NCI-H2029 (cell line): ENCODE data around the gene HDDC2.
"Not testable (repeated sequence)": the region's sequence is repeated elsewhere in the genome, so short reads cannot be mapped to it uniquely, and the experiment has no call there.

Experiments used
- DNase-seq: peaks from one replicate; lab custom pipeline; 2025; lab: John Stamatoyannopoulos, UW

HDDC2 gene

DNA sequence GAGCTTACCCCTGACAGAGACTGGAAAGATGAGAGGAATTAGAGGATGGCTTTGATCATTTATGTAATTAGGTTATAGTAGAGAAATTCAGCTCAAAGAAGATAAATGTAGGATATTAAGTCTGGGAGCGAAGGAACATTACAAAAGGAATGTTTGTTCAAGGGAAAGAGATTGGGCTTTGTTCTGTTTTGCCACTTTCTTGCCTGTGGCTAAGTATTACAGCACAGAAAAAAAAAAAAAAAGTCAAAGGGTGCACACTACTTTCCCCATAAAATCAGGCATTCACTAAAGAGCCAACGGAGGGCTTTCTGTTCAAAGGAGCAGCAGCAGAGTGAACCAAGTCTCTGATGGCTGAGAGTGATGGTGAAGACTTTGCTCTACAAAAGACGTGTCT is 5.0 kb upstream of the HDDC2 start:
- DNase-seq: no peak

DNA sequence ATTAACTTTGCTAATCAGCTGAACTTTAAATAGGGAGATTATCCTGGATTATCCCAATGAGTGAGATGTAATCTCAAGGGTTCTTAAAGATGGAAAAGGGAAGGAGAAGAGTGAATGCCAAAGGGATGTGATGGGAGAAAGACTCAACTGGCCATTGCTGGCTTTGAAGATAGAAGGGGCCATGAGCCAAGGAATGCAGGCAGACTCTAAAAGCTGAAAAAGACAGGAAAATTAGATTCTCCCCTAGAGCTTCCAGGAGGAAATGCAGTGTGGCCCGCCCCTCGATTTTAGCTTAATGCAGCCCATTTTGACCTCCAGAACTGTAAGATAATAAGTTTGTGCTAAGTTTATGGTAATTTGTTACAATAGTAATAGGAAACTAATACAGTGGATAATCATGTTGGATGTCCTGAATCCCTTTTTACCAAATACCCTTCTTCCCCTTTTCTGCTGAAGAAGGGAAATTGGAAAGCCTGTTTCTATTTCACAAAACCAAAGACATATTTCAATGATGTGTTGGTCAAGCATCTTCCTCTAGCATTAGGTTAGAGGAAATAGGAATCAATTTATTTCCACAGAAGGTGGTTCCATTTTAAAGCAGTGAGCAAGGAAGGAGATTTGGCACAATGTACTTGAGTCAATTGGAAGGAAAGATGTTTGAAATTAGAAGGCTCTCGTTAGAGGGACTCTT is 3.3 kb upstream of the HDDC2 start:
- no peak for DNase-seq

DNA sequence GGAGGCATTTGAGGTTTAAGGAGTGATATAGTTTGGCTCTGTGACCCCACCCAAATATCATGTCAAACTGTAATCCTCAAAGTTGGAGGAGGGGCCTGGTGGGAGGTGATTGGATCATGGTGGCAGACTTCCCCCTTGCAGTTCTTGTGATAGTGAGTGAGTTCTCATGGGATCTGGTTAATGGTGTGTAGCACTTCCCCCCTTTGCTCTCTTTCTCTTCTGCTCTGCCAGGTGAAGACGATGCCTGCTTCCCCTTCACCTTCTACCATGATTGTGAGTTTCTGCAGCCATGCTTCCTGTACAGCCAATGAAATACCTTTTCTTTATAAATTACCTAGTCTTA is 1.7 kb upstream of the HDDC2 start:
- DNase-seq: no peak

DNA sequence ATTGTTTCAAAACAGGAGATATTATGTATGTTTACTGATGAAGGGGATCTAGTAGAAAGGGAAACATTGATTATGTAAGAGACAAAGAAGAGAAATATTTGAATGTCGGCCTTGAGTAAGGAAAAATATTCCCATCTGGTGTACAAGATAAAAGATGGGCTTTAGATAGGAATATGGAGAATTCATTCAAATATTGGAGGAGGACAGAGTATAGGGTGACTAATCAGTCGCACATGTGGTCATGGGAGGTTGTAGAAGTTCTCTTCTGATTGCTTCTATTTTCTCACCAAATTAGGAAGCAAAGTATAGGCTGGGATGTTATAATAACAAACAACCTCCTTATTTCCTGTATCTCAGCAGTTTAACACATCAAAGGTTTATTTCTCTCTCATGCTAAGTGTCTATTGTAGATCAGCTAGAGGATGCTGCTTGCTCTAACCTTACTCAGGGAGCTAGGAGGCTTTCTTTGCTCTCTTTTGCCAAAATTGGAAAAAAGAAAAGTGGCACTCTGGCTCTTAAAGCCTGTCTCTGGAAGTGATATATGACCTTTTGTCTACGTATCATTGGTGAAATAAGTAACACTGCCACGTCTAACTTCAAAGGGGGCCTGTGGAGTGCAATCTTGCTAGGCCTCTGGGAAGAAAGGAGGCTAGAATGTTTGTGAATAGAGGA is 1.2 kb upstream of the HDDC2 start:
- no peak for DNase-seq

DNA sequence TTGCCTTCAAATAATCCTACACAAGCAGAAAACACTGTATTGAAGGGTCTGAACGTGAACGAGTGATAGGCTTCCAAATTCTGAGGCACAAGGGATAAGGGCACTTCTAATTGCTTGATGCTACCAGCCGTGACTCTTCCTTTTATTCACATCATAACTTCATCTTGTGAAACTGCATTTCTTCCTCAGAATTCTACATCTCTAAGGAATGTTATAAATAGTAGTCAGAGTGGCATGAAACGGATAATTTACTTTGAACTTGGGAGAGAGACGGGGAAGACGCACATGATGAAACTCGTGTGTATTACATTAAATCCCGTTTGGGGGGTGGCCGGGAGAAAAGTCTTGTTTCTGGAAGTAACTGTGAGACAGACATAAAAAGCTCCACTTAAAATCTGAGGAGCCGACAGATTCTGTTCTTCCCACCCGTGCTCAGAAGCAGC is 754 bp downstream of the HDDC2 start:
- no peak for DNase-seq

DNA sequence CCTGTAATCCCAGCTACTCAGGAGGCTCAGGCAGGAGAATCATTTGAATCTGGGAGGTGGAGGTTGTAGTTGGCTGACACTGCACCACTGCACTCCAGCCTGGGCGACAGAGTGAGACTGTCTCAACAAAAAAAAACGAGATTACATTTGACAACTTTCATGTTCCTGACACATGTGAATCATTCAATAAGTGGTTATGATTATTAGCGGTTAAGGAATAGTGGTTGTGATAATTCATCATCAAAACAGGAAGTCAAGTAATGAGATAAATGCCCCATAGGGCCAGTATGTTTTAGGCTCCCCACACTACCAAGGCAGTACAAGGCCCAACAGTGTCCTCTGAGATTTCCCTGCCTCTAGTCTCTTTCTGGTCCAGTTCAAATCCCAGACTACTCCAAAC is 2.5 kb downstream of the HDDC2 start:
- no peak for DNase-seq

DNA sequence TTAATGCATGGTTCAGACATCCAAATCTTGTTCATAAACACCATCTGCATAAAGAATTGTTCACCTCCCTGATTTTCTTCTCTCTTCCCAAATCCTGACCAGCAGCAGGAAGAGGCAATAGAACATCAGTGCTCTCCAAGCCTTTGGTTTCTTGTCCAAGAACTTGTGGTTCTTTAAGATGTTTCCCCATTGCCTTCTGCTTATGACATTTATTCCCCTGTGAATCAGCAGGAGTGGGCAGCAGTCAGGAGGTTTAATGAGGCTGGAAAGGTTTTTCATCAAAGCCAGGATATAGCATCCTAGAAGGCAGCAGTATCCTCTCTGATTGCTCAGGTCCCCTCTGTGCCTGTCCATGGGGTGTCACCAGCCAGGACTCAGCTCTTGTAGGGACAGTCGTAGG is 5.3 kb downstream of the HDDC2 start:
- DNase-seq: no peak

DNA sequence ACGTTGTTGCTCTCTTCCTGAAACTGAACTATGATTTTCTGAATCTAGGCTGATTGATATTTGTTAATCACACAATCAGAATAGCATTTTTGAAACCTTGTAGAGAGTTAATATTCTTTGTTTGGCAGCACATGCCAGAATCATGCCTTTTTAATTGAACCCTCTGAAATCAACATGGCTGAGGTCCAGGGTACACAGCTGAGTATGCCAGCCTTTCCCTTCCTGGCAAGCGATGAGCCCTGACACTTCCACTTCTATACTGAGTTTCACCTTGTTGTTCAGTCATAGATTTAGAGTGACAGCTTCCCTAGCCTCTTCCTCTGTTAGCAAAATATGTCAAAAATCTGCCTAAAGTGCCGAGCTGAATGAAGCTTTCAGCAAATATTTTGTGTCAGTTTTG is 6.8 kb downstream of the HDDC2 start:
- DNase-seq: peak; percentile 74

DNA sequence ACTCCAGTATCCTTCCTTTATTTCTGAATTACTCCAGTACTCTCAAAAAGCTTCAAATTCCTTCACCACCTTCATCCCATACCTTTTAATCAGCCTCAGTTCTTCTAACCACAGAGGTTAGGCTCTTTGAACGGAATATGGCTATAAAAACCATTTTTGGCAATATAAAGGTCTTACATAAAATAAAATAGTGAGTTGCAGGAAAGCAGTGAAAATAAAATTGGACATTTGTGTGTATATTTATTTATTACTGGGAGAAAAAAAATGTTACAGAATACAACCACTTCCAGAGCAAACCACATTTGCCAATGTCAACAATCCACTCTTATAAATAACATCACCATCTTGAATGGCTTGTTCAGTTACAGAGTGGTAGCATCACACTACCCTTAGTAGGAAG is 7.7 kb downstream of the HDDC2 start:
- peak; percentile 34 for DNase-seq

DNA sequence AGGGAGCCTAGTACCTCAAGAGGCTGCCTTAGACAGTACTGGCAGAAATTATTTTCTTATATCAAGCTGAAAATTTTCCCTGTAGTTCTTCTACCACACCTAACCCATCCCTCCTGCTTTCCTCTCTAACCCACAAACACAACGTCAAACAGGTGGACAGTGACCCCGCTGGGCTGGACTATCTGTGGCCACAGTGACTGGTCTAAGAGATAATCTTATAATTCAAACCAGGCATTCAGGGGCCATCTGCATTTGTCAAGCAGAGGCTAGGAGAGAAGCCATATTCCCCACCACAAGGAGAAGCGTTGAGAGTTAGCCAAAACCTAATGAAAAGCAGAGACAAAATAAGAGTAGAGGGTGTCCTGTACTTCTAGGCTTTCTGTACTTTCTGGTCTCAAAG is 8.2 kb downstream of the HDDC2 start:
- DNase-seq: no peak

DNA sequence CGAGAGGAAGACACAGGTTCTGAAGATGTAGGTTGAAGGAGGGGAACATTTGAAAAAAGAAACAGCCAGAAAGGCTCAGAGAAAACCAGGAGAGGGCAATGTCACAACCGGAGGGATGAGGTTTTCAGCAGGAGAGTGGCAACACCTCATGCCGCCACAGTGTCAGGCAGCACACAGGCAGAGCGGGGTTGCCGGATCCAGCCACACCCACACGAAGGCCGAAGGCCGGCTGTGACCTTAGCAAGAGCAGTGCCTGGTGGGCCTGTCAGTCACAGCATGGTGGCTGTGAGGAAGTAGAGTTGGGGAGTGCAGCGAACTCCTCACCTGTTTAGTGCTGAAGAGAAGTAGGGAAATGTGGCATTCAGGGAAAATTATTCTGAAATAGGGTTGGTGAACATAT is 14.0 kb downstream of the HDDC2 start:
- no peak for DNase-seq

DNA sequence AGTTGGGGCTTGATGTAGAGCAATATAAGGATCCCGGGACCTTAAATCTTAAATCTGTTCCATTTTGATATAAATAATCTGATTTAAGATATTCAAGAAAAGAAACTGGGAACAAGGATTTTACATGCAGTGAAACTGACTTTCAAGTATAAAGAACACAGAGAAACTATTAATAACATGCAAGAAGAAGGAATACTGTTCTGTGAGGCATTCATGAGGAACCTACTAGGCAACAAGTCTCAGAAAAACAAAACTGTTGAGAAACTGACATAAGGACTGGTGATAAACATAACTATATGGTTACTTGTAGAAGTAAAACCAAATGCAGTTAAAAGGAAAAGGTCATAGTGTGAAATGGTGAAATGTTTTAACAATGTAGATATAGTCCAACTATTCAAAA is 15.8 kb downstream of the HDDC2 start:
- DNase-seq: no peak

DNA sequence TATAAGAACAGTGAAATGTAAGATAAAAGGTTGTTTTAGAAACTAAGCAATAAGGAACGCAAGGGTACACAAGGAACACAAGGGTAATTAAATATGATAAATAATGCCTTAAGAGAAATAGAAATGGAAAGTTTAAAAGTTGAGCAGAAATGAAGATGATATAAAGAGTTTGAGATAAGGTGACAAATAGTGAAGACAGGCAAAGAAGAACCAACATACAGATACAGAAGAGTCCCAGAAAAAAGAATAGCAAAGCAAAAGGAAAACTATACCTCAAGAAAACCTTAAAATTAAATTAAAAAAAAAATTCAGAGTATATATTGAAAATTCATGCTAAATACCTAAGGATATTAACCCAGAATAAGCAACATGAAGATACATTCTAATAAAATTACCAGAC is 16.4 kb downstream of the HDDC2 start:
- no peak for DNase-seq

DNA sequence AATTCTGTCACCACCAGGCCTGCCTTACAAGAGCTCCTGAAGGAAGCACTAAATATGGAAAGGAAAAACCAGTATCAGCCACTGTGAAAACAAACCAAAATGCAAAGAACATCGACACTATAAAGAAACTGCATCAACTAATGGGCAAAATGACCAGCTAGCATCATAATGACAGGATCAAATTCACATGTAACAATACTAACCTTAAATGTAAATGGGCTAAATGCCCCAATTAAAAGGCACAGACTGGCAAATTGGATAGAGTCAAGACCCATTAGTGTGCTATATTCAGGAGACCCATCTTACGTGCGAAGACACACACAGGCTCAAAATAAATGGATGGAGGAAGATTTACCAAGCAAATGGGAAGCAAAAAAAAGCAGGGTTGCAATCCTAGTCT is 19.3 kb downstream of the HDDC2 start:
- DNase-seq: not testable (repeated sequence)

DNA sequence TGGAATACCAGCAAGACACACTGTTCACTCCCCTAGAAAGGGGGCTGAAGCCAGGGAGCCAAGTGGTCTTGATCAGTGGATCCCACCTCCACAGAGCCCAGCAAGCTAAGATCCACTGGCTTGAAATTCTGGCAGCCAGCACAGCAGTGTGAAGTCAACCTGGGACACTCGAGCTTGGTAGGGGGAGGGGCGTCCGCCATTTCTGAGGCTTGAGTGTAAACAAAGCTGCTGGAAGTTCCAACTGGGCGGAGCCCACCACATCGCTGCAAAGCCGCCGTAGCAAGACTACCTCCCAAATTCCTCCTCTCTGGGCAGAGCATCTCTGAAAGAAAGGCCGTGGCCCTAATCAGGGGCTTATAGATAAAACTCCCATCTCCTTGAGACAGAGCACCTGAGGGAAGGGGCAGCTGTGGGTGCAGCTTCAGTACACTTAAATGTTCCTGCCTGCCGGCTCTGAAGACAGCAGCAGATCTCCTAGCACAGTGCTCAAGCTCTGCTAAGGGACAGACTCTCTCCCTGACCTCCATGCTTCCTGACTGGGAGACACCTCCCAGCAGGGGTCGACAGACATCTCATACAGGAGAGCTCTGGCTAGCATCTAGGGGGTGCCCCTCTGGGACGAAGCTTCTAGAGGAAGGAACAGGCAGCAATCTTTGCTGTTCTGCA is 21.3 kb downstream of the HDDC2 start:
- DNase-seq: not testable (repeated sequence)

DNA sequence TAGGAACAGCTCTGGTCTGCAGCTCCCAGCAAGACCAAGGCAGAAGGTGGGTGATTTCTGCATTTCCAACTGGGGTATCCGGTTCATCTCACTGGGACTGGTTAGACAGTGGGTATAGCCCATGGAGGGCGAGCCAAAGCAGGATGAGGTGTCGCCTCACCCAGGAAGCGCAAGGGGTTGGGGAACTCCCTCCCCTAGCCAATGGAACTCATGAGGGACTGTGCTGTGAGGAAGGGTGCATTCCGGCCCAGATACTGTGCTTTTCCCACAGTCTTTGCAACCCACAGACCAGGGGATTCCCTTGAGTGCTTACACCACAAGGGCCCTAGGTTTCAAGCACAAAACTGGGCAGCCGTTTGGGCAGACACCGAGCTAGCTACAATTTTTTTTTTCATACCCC is 21.8 kb downstream of the HDDC2 start:
- no peak for DNase-seq

DNA sequence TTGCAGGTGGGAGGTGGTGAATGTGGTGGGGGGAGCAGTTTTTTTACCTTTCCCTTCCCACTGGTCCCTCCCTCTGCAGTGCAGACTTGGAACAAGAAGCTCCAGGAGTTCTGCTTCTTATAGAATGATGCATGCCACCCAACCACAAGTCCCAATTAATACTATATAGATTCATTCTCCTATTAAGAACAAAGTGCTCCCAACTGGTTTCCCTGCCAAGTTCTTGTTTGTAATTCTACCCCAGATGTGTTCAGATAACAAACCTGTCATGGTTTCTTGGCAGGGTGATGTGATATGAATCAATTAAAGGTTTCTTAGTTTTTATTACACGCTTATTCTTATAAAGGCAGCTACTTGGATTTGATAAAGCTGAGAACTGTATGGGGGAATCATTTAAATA is 23.9 kb downstream of the HDDC2 start:
- no peak for DNase-seq

DNA sequence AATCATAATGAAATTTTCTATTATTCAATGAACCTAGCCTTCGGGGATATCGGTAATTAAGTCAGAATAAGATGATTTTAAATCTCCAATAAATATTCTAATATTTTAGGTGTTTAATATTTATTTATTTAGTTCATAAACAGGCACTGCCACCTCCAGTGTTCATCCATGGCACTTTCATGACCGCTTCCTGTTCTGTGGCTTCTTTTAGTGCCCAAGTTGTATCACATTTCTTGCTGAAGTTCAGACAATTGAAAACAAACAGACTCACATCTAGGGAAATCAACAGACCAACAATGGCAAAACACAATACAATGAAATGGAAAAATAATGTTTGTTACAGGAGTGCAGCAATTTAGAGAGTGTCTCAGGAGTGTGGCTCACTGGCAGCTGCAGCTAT is 26.0 kb downstream of the HDDC2 start:
- no peak for DNase-seq

DNA sequence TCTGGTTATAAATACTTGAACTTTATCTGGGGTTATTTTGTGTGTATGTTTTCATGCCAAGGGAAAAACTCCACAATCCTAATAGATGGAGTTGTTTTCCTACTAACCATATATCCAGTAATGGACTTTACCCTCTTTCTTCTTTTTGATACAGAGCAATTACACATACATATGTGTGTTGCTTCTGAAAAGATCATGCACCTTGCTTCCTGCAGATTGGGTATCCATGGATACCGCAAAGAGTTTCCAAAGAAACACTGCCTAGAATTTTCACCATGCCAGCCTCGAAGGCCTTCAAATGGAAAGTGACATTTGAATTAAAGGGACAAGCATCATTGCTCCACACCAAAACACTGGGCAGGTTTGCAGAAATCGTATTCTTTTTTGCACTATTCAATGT is 26.8 kb downstream of the HDDC2 start:
- no peak for DNase-seq

DNA sequence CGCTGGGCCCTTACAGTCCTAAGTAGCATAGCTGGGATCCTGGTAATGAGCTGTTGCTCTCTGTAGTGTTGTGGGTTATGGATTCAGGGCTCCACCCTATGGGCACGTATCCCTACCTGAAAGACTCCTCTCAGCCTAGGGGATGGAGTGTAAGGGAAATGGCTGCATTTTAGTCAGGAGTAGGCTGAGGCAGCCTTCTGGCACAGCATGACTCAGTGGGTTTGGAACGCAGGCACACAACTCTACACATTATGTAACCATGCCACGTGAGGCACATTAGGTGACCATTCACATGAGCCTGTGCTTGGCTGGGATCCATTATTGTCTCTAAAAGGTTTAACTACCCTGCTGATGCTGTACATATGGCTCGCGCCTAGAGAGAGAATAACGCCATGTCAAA is 27.8 kb downstream of the HDDC2 start:
- peak; percentile 56 for DNase-seq

DNA sequence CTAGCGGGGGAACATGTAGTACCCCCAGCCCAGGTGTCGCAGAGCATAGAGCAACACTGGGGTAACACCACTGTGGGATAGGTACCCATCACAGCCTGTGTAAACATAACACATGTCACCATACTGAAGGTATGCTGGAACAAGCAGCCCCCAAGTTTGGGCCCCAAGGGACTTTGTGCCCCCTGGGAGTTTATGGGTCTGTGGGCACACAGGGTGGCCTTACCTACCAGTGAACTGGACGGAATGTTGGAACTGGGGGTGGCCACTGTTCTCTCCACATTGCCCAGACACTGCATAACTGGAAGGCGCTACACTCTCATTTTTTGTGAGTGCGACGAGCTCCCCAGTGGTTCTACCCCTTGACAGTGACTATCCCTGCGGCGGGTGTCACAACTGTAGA is 28.5 kb downstream of the HDDC2 start:
- DNase-seq: no peak

DNA sequence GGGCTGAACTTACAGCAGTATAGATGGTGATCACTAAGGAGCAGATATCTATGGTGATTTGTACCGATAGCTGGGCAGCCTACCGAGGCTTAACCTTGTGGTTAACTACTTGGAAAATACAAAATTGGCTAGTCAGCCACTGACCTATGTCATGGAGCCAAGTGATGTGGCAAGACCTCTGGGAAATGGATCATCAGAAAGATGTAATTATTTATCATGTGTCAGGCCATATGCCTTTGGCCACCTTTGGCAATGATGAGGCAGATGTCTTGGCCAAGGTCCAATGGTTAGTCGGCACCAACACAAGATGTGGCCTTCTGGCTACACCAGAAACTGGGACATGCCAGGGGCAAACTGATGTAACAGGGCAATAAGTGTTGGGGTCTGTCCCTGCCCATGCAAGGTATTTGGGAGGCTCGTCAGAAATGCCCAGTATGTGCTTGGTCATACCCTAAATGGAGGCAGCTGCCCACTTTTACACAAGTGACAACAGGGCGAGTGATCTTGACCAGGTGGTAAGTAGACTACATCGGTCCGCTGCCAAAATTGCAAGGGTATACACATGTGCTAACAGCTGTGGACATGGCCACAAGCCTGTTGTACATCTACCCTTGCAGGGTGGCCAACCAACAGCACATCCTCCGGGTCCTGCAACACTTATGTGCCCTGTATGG is 30.1 kb downstream of the HDDC2 start:
- DNase-seq: no peak

DNA sequence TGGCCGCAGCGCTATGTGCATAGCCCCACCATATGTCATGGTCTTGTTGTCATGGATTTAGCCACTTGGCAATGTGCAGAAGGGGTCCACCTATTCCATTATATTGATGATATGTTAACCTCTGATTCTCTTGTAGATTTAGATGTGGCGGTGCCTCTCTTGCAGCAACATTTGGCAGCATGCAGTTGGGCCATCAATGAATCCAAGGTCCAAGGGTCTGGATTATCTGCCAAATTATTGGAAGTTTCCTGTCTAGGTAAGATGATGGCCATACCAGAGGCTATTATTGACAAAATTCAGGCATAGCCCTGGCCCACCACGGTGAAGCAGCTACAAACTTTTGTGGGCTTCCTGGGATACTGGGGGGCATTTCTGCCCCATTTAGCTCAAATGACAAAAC is 31.4 kb downstream of the HDDC2 start:
- no peak for DNase-seq
